HL-60/S4 treated with retinoic acid at 250 ng/mL for 4 days and 3 days (cell line): Measurements from ENCODE around the gene FUT3.

Source experiments
- in situ Hi-C: fragments of 300-500 bp; cut with MboI; formaldehyde crosslinking; loops from 2 replicates; pipeline ENCODE4 v1.7.0; 2022; ENCODE audit warnings: low sequenced_read_pairs

FUT3 gene

DNA sequence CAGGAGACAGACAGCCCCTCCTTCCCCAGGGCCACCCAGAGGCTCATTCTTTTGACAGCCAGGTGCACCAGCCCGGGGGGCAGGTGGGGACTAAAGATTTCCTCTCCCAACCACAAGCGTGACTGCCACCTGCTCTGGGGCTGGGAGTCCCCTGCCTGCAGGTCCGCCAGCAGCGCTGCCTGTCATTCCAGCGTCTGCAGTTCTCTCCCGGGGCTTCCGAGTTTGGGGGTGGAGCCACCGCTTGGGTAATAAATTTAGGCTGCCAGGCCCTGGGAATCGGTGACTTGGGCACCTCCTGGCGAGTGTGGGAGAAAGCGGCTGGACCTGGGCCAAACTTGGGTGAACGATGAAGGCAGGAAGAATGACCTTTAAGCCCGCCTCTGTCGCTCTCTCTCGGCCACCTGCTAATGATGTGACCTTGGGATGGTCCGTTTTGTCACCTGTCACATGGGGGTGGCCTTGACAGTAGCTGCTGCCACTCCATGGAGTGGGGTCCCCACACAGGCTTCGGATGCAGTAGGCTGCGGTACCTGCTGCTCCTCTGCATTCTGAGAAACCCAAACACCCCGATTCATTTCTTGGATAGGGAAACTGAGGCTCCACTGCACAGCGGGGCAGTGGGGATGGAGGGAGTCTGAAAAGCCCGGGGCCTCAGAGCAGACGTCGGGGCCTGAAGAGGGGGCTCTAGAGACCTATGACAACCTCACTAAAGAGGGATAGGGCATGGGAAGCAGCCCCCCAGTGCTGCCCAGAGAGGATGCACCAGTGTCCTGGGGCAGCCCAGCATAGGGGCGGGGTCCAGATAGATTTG is 24.5 kb downstream of the FUT3 start:
- in situ Hi-C loops: no loop called here

DNA sequence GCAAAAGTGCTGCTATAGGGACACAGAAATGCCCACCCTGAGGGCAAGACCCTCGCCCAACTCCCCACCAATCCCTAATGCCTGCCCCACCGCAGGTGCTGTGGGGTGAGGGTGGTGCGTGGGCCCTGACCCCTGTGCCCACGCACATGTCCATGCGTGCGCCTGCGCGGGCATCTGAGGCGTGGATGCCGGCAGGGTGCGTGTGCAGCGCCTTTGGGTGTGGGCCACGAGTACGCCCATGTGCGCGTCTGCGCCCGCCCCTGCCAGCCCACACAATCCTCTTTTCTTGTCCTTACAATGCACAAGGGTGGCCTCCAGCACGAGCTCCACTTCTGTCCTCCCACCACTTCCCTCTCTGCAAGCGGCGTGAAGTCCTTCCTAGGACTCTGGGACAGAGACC is 26.1 kb downstream of the FUT3 start:
- in situ Hi-C loops: no loop called here

DNA sequence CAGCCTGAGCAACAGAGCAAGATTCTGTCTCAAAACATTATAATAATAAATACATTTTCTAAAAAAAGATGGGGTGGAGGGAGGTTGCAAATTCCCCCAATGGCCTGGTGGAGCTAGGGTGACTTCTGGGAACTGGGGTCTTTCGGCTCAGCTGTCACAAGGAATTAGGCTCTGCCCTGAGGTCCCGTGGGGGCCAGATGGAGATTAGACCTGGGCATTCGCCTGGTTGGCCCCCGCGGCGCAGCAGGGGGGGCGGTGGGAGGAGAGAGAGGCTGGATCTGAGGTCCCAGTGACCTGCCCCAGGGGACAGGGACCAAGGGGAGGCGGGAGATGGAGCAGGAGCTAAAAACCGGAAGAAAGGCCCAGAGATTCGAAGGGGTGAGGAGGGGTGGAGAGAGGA is 26.5 kb downstream of the FUT3 start:
- in situ Hi-C loops: no loop called here

DNA sequence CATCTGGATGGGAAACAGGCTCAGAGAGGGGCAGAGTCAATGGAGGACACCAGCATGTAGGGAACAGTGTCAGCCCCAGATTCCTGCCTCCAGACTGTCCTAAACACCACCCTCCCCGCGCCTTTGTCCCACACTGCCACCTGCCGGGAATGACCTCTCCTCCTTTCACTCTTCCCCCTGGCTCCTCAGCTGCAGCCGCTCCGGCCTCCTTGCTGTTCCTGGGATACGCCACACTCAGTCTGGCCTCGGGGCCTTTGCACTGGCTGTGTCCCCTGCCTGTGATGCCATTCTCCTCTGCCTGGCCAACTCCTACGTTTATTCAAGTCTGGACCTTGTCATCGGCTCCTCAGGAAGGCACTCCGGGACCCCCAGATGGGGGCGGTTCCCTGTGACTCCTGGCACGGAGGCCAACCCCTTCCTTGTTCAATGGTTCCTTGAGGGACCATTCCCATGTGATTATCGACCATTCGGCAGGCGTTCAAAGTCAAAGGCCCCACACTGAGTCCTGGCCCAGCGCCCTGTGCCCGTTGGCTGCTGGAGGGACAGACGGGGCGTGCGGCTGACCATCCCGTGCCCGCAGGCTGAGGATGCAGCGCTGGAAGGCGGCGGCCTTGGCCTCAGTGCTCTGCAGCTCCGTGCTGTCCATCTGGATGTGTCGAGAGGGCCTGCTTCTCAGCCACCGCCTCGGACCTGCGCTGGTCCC is 27.5 kb downstream of the FUT3 start:
- in situ Hi-C loops: no loop called here

DNA sequence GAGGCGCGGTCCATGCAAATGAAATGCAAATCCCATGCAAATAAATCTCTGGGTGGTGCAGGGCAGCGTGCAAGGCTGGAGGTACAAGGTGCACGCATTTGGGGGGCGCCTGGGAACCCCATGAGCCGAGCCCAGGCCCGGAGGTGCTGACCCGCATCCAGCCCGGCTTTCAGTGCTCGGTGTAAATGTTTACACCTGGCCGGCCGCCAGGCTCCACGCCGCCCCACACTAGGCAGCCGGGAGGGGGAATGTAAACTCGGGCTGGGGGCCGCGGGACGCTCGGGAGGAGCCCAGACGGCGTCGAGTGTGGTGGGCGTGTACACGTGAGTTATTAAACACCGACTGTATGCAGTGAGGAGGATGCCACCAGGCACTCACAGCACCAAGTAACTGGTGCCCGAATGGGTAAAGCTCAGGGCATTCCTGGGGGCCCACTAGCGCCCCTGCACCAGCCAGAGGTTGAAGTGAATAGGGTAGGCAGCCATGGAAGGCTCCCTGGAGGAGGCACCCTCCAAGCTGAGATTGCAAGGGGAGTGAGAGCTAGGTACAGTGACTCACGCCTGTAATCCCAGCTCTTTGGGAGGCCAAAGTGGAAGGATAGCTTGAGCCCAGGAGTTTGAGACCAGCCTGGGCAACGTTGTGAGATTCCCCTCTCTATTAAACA is 28.9 kb downstream of the FUT3 start:
- in situ Hi-C loops: no loop called here

DNA sequence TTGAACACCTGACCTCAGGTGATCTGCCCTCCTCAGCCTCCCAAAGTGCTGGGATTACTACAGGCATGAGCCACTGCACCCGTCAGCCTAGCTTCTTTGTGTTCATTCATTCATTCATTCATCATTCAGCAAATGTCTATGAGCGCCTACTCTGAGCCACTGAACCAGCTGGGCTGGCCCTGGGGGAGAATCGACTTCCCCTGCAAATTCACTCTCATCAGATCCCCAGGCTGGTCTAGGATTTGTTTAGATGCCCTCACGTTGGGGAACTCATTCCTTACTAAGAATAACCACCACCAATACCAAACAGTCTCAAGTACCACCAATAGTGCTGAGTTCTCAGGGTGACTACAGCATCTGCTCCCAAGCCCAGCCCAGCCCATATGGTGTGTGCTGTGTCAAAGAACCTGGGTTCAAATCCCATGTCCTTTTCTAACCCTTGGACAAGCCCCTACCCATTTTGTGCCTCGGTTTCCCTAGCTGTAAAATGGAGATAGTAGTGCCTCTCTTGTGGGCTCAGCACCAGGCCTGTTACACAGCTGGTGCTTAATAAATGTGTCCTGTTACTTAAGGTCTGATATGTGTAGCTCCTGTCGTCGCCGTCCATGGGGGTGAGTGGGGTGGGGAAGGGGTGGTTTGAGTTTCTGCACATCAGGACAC is 29.6 kb downstream of the FUT3 start:
- in situ Hi-C loops: no loop called here

DNA sequence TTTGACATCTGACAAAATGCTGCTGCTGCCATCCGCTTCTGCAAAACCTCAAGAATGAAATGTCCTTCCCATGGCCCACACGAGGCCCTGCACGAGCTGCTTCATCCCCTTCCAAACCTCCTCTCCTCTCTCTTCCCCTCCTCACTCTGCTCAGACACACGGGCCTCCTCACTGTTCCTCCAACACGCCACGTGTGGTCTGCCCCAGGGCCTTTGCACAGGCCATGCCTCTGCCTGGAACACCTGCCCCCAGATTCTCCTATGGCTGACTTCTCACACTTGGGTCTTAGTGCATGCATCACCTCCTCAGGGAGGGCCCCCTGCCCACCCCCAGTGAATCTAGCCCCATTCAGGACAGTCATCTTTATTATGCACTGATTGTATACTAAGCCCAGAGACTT is 30.5 kb downstream of the FUT3 start:
- in situ Hi-C loops: no loop called here

DNA sequence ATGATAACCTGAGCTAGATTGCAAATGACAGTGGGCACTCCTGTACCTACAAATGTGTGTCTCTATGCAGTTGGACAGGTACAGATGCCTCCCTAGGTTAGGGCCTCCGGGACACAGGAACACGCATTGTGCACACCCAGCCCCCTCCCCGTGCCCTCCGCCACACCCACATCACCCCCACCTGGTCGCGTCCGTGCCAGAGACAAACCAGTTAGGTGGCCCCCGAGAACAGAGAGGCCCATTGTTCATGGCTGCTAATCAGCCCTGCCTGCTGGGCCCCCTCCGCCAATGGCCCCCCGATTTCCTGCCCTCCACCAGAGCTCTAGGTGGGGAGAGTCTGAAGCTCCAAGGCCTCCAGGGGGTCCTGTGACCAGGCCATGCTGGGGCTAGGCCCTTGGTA is 32.7 kb downstream of the FUT3 start:
- in situ Hi-C loops: no loop called here

DNA sequence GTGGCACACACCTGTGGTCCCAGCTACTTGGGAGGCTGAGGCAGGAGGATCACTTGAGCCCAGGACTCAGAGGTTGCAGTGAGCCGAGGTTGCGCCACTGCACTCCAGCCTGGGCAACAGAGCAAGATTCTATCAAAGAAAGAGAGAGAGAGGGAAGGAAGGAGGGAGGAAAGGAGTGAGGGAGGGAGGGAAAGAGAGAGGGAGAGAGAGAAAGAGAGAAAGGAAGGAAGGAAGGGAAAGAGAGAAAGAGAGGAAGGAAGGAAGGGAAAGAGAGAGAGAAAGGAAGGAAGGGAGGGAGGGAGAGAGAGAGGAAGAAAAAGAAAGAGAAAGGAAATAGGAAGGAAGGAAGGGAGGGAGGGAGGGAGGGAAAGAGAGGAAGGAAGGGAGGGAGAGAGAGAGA is 34.0 kb downstream of the FUT3 start:
- in situ Hi-C loops: no loop called here

DNA sequence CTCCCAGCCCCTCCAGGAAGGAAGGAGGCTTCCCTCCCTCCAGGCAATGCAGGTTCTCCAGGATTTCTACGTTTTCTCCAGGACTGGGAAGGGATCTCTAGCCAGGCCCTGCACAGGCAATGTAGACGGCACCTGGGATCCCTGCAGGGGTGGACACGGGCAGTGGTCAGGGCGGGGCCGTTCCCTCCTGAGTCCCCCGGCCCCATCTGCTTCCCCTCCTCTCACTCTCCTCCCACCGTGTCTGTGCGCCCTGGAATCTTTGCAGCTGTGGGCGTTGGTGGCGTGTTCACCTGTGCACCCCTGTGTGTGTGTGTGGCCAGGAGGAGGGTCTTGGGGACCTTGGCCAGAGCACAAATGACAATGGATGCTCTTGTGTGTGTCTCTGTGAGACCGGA is 36.4 kb downstream of the FUT3 start:
- in situ Hi-C loops: no loop called here

DNA sequence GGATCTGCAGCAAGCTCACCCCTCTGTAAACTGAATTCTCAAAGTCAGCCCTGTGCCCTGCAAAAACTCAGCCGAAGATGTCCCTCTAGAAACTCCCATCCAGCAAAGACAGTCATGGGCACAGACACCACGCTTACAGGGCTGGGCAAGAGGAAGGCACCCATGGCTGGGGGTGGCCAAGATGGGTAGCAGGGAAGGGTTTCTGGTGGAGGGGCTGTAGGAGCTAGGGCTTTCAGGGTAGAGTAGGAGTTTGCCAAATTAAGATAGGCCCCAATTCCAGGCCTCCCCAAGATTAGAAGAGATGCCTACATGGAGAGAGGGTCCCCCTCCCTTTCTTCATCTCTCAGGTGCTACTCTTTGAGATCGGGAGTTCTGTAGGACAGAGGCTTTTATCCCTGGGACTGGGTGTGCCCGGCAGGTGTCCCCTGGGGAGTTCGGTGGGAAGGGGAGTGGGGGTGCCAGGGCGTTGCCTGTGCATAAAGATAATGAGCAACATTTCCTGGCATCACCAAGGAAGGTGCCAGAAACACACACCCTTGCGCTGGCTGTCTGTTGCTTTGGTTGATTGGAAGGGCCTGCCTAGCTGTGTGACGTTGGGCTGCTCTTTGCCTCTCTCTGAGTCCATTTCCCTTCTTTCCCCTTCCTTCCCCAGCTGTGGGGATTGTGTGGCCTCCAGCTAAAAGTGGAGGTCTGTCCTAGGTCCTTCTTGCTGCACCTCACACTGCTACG is 37.0 kb downstream of the FUT3 start:
- in situ Hi-C loops: no loop called here

DNA sequence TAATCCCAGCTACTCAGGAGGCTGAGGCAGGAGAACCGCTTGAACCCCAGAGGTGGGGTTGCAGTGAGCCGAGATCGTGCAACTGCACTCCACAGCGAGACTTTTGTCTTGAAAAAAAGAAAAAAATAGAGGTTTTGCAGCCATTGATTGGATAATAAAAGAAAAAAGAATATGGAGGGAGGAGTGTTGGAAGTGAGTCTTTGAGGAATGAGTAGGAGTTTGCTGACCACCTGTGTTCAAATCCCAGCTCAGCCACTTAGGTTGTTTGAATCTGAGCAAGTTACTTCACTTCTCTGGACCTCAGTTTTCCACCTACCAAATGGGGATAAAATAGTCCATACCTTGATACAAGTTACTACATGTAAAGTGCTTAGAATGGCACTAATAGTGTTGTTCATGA is 40.1 kb downstream of the FUT3 start:
- in situ Hi-C loops: no loop called here

DNA sequence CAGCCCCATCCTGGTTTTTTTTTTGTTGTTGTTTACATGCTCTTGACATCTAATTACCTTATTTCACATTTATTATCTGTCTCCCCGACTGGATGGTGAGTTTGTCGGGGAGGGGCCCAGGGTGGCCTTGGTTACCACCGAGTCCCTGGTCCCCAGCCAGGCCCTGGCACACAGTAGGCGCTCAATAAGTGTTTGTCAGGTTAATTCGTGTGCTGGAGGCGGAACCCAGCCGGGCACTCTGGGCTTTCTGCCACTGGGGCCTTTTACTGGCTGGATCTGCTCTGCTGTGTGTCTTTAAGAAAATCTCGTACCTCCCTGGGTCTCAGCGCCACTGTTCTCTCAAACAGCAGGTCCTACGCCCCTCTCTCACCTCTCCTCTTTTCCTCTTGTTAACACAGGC is 41.8 kb downstream of the FUT3 start:
- in situ Hi-C loops: loop anchor here (10.0 kb wide), 1 partner anchor 215 kb away; no protein-coding TSS in a partner anchor

DNA sequence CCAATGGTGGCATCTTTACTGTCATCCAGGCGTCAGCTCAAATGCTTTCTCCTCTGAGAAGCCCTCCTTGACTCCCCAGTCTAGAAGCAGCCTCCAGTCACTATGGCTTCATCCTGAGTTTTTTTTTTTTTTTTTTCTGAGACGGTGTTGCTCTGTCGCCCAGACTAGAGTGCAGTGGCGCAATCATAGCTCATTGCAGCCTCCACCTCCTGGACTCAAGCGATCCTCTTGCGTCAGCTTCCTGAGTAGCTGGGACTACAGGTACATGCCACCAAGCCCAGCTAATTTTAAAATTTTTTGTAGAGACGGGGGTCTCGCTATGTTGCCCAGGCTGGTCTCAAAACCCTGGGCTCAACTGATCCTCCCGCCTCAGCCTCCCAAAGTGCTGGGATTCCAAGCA is 42.2 kb downstream of the FUT3 start:
- in situ Hi-C loops: loop anchor here (10.0 kb wide), 1 partner anchor 216 kb away; no protein-coding TSS in a partner anchor

DNA sequence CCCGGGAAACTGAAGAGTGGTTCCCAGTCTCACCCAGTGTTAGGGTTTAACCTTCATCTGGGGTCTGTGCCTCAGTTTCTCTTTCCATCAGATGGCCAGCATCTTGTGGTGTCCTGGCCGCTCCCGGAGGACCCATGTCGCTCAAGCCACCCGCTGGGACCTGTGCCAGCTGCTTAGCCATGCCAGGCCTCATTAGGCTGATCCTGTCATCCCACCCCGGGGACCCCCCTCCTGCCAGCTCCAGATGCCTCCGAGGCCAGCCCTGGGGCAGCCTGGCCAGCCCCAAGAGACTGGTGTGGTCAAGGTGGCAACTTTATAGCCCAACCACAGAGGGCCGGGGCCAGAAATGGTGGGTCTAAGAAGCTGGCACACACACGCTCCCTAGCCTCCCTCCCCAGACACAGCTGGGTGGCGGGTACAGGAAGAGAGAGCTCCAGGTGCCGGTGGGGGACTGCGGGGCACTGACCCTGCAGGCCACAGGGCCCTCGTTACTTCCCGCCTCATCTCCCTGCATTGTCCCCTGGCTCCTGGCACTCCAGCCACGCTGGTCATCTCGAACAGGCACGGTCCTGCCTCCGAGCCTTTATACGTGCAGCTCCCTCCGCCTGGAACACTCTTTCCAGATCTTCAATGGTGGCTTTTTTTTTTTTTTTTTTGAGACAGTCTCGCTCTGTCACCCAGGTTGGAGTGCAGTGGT is 43.0 kb downstream of the FUT3 start:
- in situ Hi-C loops: loop anchor here (10.0 kb wide), 1 partner anchor 217 kb away; no protein-coding TSS in a partner anchor

DNA sequence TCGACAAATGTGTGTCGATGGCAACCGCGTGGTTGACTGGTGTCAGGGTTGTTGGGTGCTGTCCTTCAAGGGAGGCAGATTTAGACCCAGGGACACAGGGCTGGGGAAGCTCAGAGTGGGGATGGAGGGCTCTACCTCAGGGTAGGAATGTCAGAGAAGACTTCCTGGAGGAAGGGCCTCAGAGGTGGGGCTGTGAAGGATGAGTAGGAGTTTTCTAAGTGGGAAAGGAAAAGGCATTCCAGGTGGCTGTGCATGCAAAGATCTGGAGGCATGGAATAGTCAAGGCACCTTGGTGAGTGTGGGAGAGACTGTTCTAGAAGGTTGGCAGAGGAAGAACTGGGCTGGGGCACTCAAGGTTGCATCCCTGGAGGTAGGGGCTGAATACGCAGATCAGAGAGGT is 44.3 kb downstream of the FUT3 start:
- in situ Hi-C loops: loop anchor here (10.0 kb wide), 1 partner anchor 218 kb away; no protein-coding TSS in a partner anchor

DNA sequence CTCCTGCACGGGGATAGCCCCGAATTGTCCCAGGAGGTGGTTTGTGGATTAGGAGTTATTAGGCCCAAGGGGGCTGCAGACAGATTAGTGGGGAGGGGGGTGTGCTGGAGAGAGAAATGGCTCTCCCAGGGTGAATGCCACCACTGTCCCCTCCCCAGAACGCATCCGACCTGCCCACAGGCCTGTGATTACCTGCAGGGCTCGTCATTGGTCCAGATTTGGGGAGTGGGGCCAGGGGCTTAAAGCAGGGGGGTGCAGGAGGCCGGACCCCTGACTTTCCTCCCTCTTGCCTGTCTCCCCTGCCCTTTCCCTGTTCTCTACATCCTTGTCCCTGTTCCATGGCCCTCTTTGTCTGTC is 45.1 kb downstream of the FUT3 start:
- in situ Hi-C loops: loop anchor here (10.0 kb wide), 1 partner anchor 219 kb away; no protein-coding TSS in a partner anchor

DNA sequence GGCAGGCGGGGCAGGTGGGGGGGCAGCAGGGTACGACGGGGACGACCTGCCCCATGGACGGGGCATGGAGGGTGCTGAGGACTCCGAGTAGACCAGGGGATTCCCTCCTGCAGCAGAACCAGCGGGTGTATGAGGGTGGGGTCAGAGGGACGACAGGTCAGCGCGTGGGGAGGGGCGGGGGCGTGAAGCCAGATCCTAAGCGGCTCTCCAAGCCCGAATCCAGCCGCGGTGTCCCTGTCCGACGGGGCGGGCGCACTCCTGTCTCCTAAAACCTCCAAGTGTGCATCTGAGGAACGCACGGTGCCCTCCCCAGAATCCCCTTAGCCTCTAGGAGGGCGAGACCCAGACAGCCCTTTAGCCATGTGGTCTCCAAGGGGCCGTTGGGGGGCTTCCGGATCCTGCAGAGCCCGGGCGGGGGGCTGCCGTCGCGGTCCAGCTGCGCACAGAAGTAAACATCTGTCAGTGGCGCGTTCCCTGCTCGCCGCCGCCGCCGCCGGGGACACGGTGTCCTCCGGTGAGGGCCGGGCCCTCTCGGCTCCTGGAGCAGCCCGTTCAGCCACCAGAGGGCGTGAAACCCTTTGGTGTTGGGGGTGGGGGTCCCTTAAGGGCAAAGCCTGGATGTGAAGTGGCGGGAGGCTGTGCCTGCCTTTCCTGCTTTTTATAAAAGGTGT is 45.7 kb downstream of the FUT3 start:
- in situ Hi-C loops: loop anchor here (10.0 kb wide), 1 partner anchor 219 kb away; no protein-coding TSS in a partner anchor
